H1 (cell line): ENCODE data around the gene SKA3.

ENCODE experiments used
- CHD2 ChIP-seq: IDR thresholded peaks from 2 replicates; pipeline ENCODE4 v1.6.1; 2012; ENCODE audit warnings: low read length, improper control_type of control experiment
- CTCF ChIP-seq, 3 experiments: IDR thresholded peaks; 1 replicate in 2 of 3; 2 replicates in 1 of 3; pipeline versions ENCODE4 v1.5.1 to v1.6.1; 2011; ENCODE audit warnings: low read length in 3 of 3, mild to moderate bottlenecking in 3 of 3, inconsistent platforms in 2 of 3, low read depth in 1 of 3, moderate library complexity in 1 of 3; ENCODE audit not compliant: insufficient read depth in 1 of 3; ENCODE audit errors: control extremely low read depth in 1 of 3
- EP300 ChIP-seq, 2 experiments: IDR thresholded peaks; 1 replicate in 1 of 2; 2 replicates in 1 of 2; pipeline ENCODE4 v1.6.1; 2011 to 2012; ENCODE audit warnings: low read depth in 2 of 2, low read length in 2 of 2, mild to moderate bottlenecking in 2 of 2, borderline replicate concordance in 1 of 2, inconsistent platforms in 1 of 2, moderate library complexity in 1 of 2
- GABPA ChIP-seq: IDR thresholded peaks from 2 replicates; pipeline ENCODE4 v1.6.1; 2011; ENCODE audit warnings: mild to moderate bottlenecking, low read length, moderate library complexity, borderline replicate concordance; ENCODE audit not compliant: insufficient read depth
- POLR2A ChIP-seq, 2 experiments: IDR thresholded peaks; 1 replicate in 1 of 2; 2 replicates in 1 of 2; pipeline ENCODE4 v1.6.1; 2011; ENCODE audit warnings: low read depth in 2 of 2, low read length in 2 of 2, mild to moderate bottlenecking in 2 of 2; ENCODE audit errors: control extremely low read depth in 1 of 2
- SP1 ChIP-seq: IDR thresholded peaks from 2 replicates; pipeline ENCODE4 v1.6.1; 2011; ENCODE audit warnings: low read depth, low read length
- TAF1 ChIP-seq: IDR thresholded peaks from 2 replicates; pipeline ENCODE4 v1.6.1; 2011; ENCODE audit warnings: mild to moderate bottlenecking, low read depth, low read length
- ZNF274 ChIP-seq: IDR thresholded peaks from 2 replicates; pipeline ENCODE4 v1.7.0; 2012; ENCODE audit warnings: low read length, borderline replicate concordance; ENCODE audit errors: extremely low read depth
- TF ChIP-seq, protein P1 (sequence below): IDR thresholded peaks from 2 replicates; pipeline ENCODE4 v1.6.1; 2012; ENCODE audit warnings: inconsistent platforms

GRCh38 chr13:21104199-21105019 lies 71.9 kb downstream of the SKA3 start:
- TF ChIP-seq ZNF274 = no peak
- no peak for TF ChIP-seq TAF1
- TF ChIP-seq EP300 (IDR thresholded peaks at IDR 0.05; ENCODE audit: borderline replicate concordance in 1 of 2, low read depth in 2 of 2, low read length in 2 of 2) = no peak
- TF ChIP-seq POLR2A (IDR thresholded peaks at IDR 0.05; ENCODE audit: control extremely low read depth in 1 of 2, low read depth in 2 of 2, low read length in 2 of 2) = no peak
- no peak for TF ChIP-seq CTCF (IDR thresholded peaks at IDR 0.05; ENCODE audit: control extremely low read depth in 1 of 3, insufficient read depth in 1 of 3, low read depth in 1 of 3, low read length in 3 of 3)
- no peak for TF ChIP-seq GABPA
- TF ChIP-seq, protein P1, sequence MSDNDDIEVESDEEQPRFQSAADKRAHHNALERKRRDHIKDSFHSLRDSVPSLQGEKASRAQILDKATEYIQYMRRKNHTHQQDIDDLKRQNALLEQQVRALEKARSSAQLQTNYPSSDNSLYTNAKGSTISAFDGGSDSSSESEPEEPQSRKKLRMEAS = no peak
- no peak for TF ChIP-seq SP1
- TF ChIP-seq CHD2 = no peak
